Ishikawa (cell line): ENCODE data around the gene FNDC1.

ENCODE experiments used
- CEBPB ChIP-seq: IDR thresholded peaks from 2 replicates; pipeline ENCODE4 v1.6.1; 2012
- CREB1 ChIP-seq: IDR thresholded peaks from 2 replicates; pipeline ENCODE4 v1.6.1; 2012; ENCODE audit warnings: low read depth
- EGR1 ChIP-seq: IDR thresholded peaks from 2 replicates; pipeline ENCODE4 v1.6.1; 2012
- EP300 ChIP-seq: IDR thresholded peaks from 2 replicates; pipeline ENCODE4 v1.6.1; 2012; ENCODE audit warnings: borderline replicate concordance
- FOXM1 ChIP-seq: IDR thresholded peaks from 2 replicates; pipeline ENCODE4 v1.6.1; 2012; ENCODE audit warnings: low read depth, borderline replicate concordance
- NFIC ChIP-seq: IDR thresholded peaks from 2 replicates; pipeline ENCODE4 v1.6.1; 2012
- TAF1 ChIP-seq: IDR thresholded peaks from 2 replicates; pipeline ENCODE4 v1.6.1; 2012; ENCODE audit warnings: low read depth, mild to moderate bottlenecking
- TCF12 ChIP-seq: IDR thresholded peaks from 2 replicates; pipeline ENCODE4 v1.6.1; 2012; ENCODE audit warnings: low read depth
- YY1 ChIP-seq: IDR thresholded peaks from 2 replicates; pipeline ENCODE4 v1.6.1; 2012; ENCODE audit warnings: low read depth
- TF ChIP-seq, protein P1 (sequence below): IDR thresholded peaks from 2 replicates; pipeline ENCODE4 v1.6.1; 2012; ENCODE audit warnings: low read depth, mild to moderate bottlenecking
- TF ChIP-seq, protein P2 (sequence below): IDR thresholded peaks from 2 replicates; pipeline ENCODE4 v1.6.1; 2012

DNA sequence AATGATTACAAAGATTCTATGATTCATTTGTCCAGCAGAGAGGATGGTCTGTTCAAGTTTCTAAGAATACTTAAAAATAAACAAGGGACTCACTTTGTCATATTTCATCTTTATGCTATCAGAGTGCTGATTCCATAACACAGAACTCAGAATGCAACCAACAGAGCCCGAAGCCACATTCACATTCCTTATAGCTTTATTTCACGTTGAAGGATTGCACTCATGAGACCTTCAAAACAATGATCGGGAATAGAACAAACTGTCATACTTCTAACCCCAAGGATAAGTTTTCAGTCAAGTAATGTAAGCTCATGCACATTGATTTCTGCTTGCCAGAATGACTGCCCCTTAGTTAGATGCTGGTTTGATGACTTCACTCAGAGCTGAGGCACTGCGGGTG lies 25.2 kb downstream of the FNDC1 start:
- TF ChIP-seq, protein P1, sequence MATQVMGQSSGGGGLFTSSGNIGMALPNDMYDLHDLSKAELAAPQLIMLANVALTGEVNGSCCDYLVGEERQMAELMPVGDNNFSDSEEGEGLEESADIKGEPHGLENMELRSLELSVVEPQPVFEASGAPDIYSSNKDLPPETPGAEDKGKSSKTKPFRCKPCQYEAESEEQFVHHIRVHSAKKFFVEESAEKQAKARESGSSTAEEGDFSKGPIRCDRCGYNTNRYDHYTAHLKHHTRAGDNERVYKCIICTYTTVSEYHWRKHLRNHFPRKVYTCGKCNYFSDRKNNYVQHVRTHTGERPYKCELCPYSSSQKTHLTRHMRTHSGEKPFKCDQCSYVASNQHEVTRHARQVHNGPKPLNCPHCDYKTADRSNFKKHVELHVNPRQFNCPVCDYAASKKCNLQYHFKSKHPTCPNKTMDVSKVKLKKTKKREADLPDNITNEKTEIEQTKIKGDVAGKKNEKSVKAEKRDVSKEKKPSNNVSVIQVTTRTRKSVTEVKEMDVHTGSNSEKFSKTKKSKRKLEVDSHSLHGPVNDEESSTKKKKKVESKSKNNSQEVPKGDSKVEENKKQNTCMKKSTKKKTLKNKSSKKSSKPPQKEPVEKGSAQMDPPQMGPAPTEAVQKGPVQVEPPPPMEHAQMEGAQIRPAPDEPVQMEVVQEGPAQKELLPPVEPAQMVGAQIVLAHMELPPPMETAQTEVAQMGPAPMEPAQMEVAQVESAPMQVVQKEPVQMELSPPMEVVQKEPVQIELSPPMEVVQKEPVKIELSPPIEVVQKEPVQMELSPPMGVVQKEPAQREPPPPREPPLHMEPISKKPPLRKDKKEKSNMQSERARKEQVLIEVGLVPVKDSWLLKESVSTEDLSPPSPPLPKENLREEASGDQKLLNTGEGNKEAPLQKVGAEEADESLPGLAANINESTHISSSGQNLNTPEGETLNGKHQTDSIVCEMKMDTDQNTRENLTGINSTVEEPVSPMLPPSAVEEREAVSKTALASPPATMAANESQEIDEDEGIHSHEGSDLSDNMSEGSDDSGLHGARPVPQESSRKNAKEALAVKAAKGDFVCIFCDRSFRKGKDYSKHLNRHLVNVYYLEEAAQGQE = no peak
- TF ChIP-seq, protein P2, sequence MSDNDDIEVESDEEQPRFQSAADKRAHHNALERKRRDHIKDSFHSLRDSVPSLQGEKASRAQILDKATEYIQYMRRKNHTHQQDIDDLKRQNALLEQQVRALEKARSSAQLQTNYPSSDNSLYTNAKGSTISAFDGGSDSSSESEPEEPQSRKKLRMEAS = no peak
- TF ChIP-seq EGR1 = no peak
- TF ChIP-seq CREB1 = no peak
- no peak for TF ChIP-seq TAF1
- no peak for TF ChIP-seq EP300
- TF ChIP-seq YY1 = no peak
- TF ChIP-seq NFIC = no peak
- no peak for TF ChIP-seq TCF12
- TF ChIP-seq CEBPB = no peak
- no peak for TF ChIP-seq FOXM1
